Common myeloid progenitor, CD34-positive (primary cell): ENCODE data around the gene HSD11B2.

Experiments
- CTCF ChIA-PET: fragments of 350-600 bp; sonication (Branson Sonifier 250); formaldehyde crosslinking; loops from one replicate; lab custom pipeline; 2021; ENCODE audit warnings: antibody characterized with exemption; lab: Charles Lee
- POLR2A ChIA-PET: fragments of 350-600 bp; sonication (Branson Sonifier 250); formaldehyde crosslinking; loops from one replicate; lab custom pipeline; 2021; ENCODE audit warnings: antibody characterized with exemption; lab: Charles Lee
- DNase-seq, 3 donors: peaks; one replicate each; pipeline versions ENCODE4 v3.0.0 to v3.0.0-alpha.2; 2013
- H3K27ac ChIP-seq, 2 experiments: 1 replicate in 1 of 2; 2 replicates in 1 of 2; pipeline ENCODE4 v1.7.0; 2013; ENCODE audit warnings: inconsistent platforms in 2 of 2, low read length in 2 of 2, mild to moderate bottlenecking in 2 of 2, low read depth in 1 of 2, moderate library complexity in 1 of 2; ENCODE audit not compliant: severe bottlenecking in 2 of 2, insufficient read depth in 1 of 2, poor library complexity in 1 of 2
- H3K27me3 ChIP-seq, 5 experiments: replicated peaks in 2 of 5; 1 replicate in 3 of 5; 2 replicates in 2 of 5; pipeline versions ENCODE4 v1.6.1 to v1.7.0; 2013; ENCODE audit warnings: low read length in 4 of 5, mild to moderate bottlenecking in 2 of 5, moderate library complexity in 2 of 5, inconsistent platforms in 1 of 5; ENCODE audit not compliant: insufficient read depth in 5 of 5, control insufficient read depth in 4 of 5
- H3K36me3 ChIP-seq, 4 experiments: 1 replicate in 2 of 4; 2 replicates in 2 of 4; pipeline versions ENCODE4 v1.6.1 to v1.7.0; 2013; ENCODE audit warnings: low read length in 3 of 4, control low read depth in 1 of 4, mild to moderate bottlenecking in 1 of 4; ENCODE audit not compliant: control insufficient read depth in 4 of 4, insufficient read depth in 4 of 4
- H3K4me1 ChIP-seq, 4 experiments: 1 replicate in 3 of 4; 2 replicates in 1 of 4; pipeline versions ENCODE4 v1.6.1 to v1.7.1; 2013; ENCODE audit warnings: low read length in 3 of 4, mild to moderate bottlenecking in 3 of 4, control low read depth in 1 of 4, inconsistent platforms in 1 of 4, moderate library complexity in 1 of 4; ENCODE audit not compliant: control insufficient read depth in 4 of 4, insufficient read depth in 4 of 4; ENCODE audit errors: control extremely low read depth in 1 of 4
- H3K4me3 ChIP-seq, 7 experiments: 1 replicate in 4 of 7; 2 replicates in 3 of 7; pipeline versions ENCODE4 v1.5.1 to v1.7.0; 2013; ENCODE audit warnings: mild to moderate bottlenecking in 7 of 7, low read length in 6 of 7, moderate library complexity in 6 of 7, inconsistent platforms in 2 of 7, low read depth in 2 of 7, control low read depth in 1 of 7; ENCODE audit not compliant: insufficient read depth in 4 of 7, control insufficient read depth in 1 of 7; ENCODE audit errors: extremely low read depth in 1 of 7
- H3K9me3 ChIP-seq, 5 experiments: 1 replicate in 4 of 5; 2 replicates in 1 of 5; pipeline versions ENCODE4 v1.6.1 to v1.7.1; 2013; ENCODE audit warnings: low read length in 4 of 5, mild to moderate bottlenecking in 2 of 5, inconsistent platforms in 1 of 5, low read depth in 1 of 5, moderate library complexity in 1 of 5; ENCODE audit not compliant: control insufficient read depth in 4 of 5, insufficient read depth in 2 of 5; ENCODE audit errors: control extremely low read depth in 1 of 5
- WGBS: methylation state at CpG from one replicate; pipeline ENCODE4 v1.1.5; 2013; ENCODE audit not compliant: insufficient coverage; 5-methylcytosine and 5-hydroxymethylcytosine counted together

The HSD11B2 gene

GRCh38 chr16:67441271-67441753 lies 10.4 kb downstream of the HSD11B2 start:
- no peaks in the 10 kb centered on the region for H3K9me3 ChIP-seq
- H3K27ac ChIP-seq = no peak overlapping the region
- 74% methylated on average over 17 of the region's 17 CpGs for WGBS
- ChIA-PET CTCF (interaction anchor here (0.7 to 3.8 kb wide), 7 partner anchors 9 to 25 kb away, joined by 3 to 20 read pairs (median 5); no protein-coding TSS in a partner anchor), POLR2A (interaction anchor here (1.0 kb wide), 1 partner anchor 8 kb away, joined by 3 read pairs; no protein-coding TSS in a partner anchor)
- DNase-seq = peak; percentile 17 to 73 (median 53)
- H3K36me3 ChIP-seq = peaks cover 0 to 93% (median 43%) of the 10 kb centered on the region in 4 experiments
- peaks cover 0 to 16% (median 0%) of the 10 kb centered on the region in 4 experiments for H3K4me1 ChIP-seq
- no peak overlapping the region for H3K4me3 ChIP-seq
- no peaks in the 10 kb centered on the region for H3K27me3 ChIP-seq

- POLR2A ChIA-PET = interaction anchor here (1.0 kb wide), 1 partner anchor 8 kb away, joined by 3 read pairs; no protein-coding TSS in a partner anchor
- DNase-seq = no peak
- no peaks in the 10 kb centered on the region for H3K27me3 ChIP-seq
- H3K4me3 ChIP-seq = no peak overlapping the region
- 93% methylated on average over 5 of the region's 5 CpGs for WGBS
- peaks cover 0 to 92% (median 41%) of the 10 kb centered on the region in 4 experiments for H3K36me3 ChIP-seq
- H3K27ac ChIP-seq = no peak overlapping the region
- CTCF ChIA-PET = interaction anchor here (0.7 to 4.8 kb wide), 8 partner anchors 9 to 49 kb away, joined by 3 to 23 read pairs (median 4); no protein-coding TSS in a partner anchor
- H3K4me1 ChIP-seq = peaks cover 0 to 16% (median 0%) of the 10 kb centered on the region in 4 experiments
- no peaks in the 10 kb centered on the region for H3K9me3 ChIP-seq
These were observed 11.0 kb downstream of the HSD11B2 start for GRCh38 chr16:67441907-67442306.

GRCh38 chr16:67442581-67443255 lies 11.8 kb downstream of the HSD11B2 start:
- DNase-seq = no peak
- ChIA-PET CTCF (interaction anchor here (0.9 to 4.8 kb wide), 4 partner anchors 13 to 48 kb away, joined by 3 to 23 read pairs (median 3); no protein-coding TSS in a partner anchor), POLR2A (no interaction called here)
- Histone ChIP-seq H3K36me3 (peaks cover 0 to 92% (median 37%) of the 10 kb centered on the region in 4 experiments), H3K4me1 (peaks cover 0 to 16% (median 0%) of the 10 kb centered on the region in 4 experiments), H3K9me3 (no peaks in the 10 kb centered on the region), H3K27me3 (no peaks in the 10 kb centered on the region), H3K4me3 (no peak overlapping the region), H3K27ac (no peak overlapping the region)
- 100% methylated on average over 12 of the region's 13 CpGs for WGBS

- Histone ChIP-seq H3K36me3 (peaks cover 0 to 87% (median 33%) of the 10 kb centered on the region in 4 experiments), H3K27me3 (no peaks in the 10 kb centered on the region), H3K27ac (no peak overlapping the region), H3K4me1 (peaks cover 0 to 16% (median 0%) of the 10 kb centered on the region in 4 experiments), H3K9me3 (no peaks in the 10 kb centered on the region), H3K4me3 (no peak overlapping the region)
- ChIA-PET CTCF (interaction anchor here (1.0 to 4.8 kb wide), 5 partner anchors 9 to 48 kb away, joined by 3 to 23 read pairs (median 4); no protein-coding TSS in a partner anchor), POLR2A (interaction anchor here (0.5 kb wide), 1 partner anchor 33 kb away, joined by 4 read pairs; no protein-coding TSS in a partner anchor)
- no peak for DNase-seq
- WGBS = 96% methylated on average over 4 of the region's 6 CpGs
These were observed 12.3 kb downstream of the HSD11B2 start for GRCh38 chr16:67443265-67443664.

- 98% methylated on average over 20 of the region's 22 CpGs for WGBS
- DNase-seq = no peak
- H3K27ac ChIP-seq = no peak overlapping the region
- no peaks in the 10 kb centered on the region for H3K27me3 ChIP-seq
- CTCF ChIA-PET = interaction anchor here (0.7 to 4.8 kb wide), 7 partner anchors 9 to 21 kb away, joined by 3 to 23 read pairs (median 4); no protein-coding TSS in a partner anchor
- POLR2A ChIA-PET = no interaction called here
- peaks cover 0 to 16% (median 0%) of the 10 kb centered on the region in 4 experiments for H3K4me1 ChIP-seq
- no peak overlapping the region for H3K4me3 ChIP-seq
- H3K36me3 ChIP-seq = peaks cover 0 to 85% (median 27%) of the 10 kb centered on the region in 4 experiments
- no peaks in the 10 kb centered on the region for H3K9me3 ChIP-seq
These were observed 13.6 kb downstream of the HSD11B2 start for GRCh38 chr16:67444259-67445125.

- WGBS = 100% methylated on average over 7 of the region's 7 CpGs
- ChIA-PET CTCF (interaction anchor here (0.9 to 4.8 kb wide), 7 partner anchors 9 to 76 kb away, joined by 3 to 34 read pairs (median 4); no protein-coding TSS in a partner anchor), POLR2A (no interaction called here)
These were observed 14.2 kb downstream of the HSD11B2 start for GRCh38 chr16:67445126-67445426.

More at GRCh38 chr16:67445126-67445426, 14.2 kb downstream of the HSD11B2 start:
- Histone ChIP-seq H3K36me3 (peaks cover 0 to 86% (median 28%) of the 10 kb centered on the region in 4 experiments), H3K9me3 (no peaks in the 10 kb centered on the region), H3K4me1 (peaks cover 0 to 16% (median 0%) of the 10 kb centered on the region in 4 experiments), H3K4me3 (no peak overlapping the region), H3K27me3 (no peaks in the 10 kb centered on the region), H3K27ac (no peak overlapping the region)
- no peak for DNase-seq
